HepG2 (cell line): ENCODE results near the gene UQCR10. TPM values are rescaled to one million over a fixed set of nuclear protein-coding genes. Genes with fewer than 3 reads are reported as not detected.

ENCODE experiments used
- MLLT10 ChIP-seq: sonication (generic); formaldehyde crosslinking; IDR thresholded peaks from 2 replicates; pipeline ENCODE4 v1.4.0; 2020; ENCODE audit warnings: missing genetic modification reagents
- POLR2AphosphoS2 ChIP-seq: IDR thresholded peaks from 2 replicates; pipeline ENCODE4 v1.6.1; 2011; ENCODE audit warnings: low read depth, low read length, improper control_type of control experiment
- RBFOX2 ChIP-seq: fragments of 200-400 bp; formaldehyde crosslinking; IDR thresholded peaks from 2 replicates; pipeline ENCODE4 v1.6.1; 2017; ENCODE audit warnings: low read depth, mild to moderate bottlenecking, low read length
- SOX6 ChIP-seq, 2 experiments: fragments of 450-650 bp in 1 of 2; sonication (generic) in 1 of 2; formaldehyde crosslinking in 1 of 2; IDR thresholded peaks; 2 replicates each; pipeline versions ENCODE4 v1.4.0 to v1.6.1; 2017 to 2020; ENCODE audit warnings: antibody characterized with exemption in 1 of 2, mild to moderate bottlenecking in 1 of 2, missing genetic modification reagents in 1 of 2
- TGIF2 ChIP-seq: IDR thresholded peaks from 2 replicates; pipeline ENCODE4 v1.6.1; 2016; ENCODE audit warnings: control low read depth, missing compliant biosample characterization
- YEATS2 ChIP-seq: sonication (generic); formaldehyde crosslinking; IDR thresholded peaks from 2 replicates; pipeline ENCODE4 v1.4.0; 2020; ENCODE audit warnings: missing genetic modification reagents, borderline replicate concordance
- ZNF431 ChIP-seq: sonication (generic); formaldehyde crosslinking; IDR thresholded peaks from 2 replicates; pipeline ENCODE4 v1.9.0; 2022; ENCODE audit warnings: missing genetic modification reagents, low read depth, mild to moderate bottlenecking, borderline replicate concordance
- polyA plus RNA-seq, 8 experiments: library from polyadenylated mRNA; depleted of rRNA in 3 of 8; stranded (reverse) in 7 of 8; unstranded in 1 of 8; fragments of >200 nt; fragmentation: Illumina TruSeq in 4 of 8; extraction: Trizol in 4 of 8; gene quantifications; 2 replicates each; pipeline versions ENCODE4 v1.2.1 to v1.2.3, GENCODE V29; 2011 to 2016; ENCODE audit warnings: low read depth in 4 of 8, missing spikeins in 1 of 8, mixed read lengths in 1 of 8; ENCODE audit not compliant: insufficient read depth in 1 of 8
- total RNA-seq, 5 experiments: library from RNA; depleted of rRNA; stranded (reverse); fragments of >200 nt; fragmentation: Illumina TruSeq; extraction: Trizol; gene quantifications; 2 replicates each; pipeline ENCODE4 v1.2.3, GENCODE V29; 2016; ENCODE audit warnings: low read depth in 1 of 5
- TF ChIP-seq, protein P1 (sequence below): sonication (generic); formaldehyde crosslinking; IDR thresholded peaks from 2 replicates; pipeline ENCODE4 v1.4.0; 2020; ENCODE audit warnings: missing genetic modification reagents, mild to moderate bottlenecking, borderline replicate concordance
- TF ChIP-seq, protein P2 (sequence below): IDR thresholded peaks from 2 replicates; pipeline ENCODE4 v1.6.1; 2012; ENCODE audit warnings: low read depth, low read length, improper control_type of control experiment
- TF ChIP-seq, protein P3 (sequence below): sonication (generic); formaldehyde crosslinking; conservative IDR thresholded peaks from 2 replicates; pipeline ENCODE4 v1.4.0; 2020; ENCODE audit warnings: mild to moderate bottlenecking, missing genetic modification reagents, moderate library complexity
- TF ChIP-seq, protein P4 (sequence below): sonication (generic); formaldehyde crosslinking; conservative IDR thresholded peaks from 2 replicates; pipeline ENCODE4 v1.8.1; 2023; ENCODE audit warnings: missing genetic modification reagents
- TF ChIP-seq, protein P5 (sequence below): IDR thresholded peaks from 2 replicates; pipeline ENCODE4 v1.6.1; 2016

The UQCR10 gene
- total and polyA plus RNA-seq, 2 of the 13 experiments (the other 11 are each of a cell fraction or from before 2014, with no cell fraction given) = 225 to 232 TPM

DNA sequence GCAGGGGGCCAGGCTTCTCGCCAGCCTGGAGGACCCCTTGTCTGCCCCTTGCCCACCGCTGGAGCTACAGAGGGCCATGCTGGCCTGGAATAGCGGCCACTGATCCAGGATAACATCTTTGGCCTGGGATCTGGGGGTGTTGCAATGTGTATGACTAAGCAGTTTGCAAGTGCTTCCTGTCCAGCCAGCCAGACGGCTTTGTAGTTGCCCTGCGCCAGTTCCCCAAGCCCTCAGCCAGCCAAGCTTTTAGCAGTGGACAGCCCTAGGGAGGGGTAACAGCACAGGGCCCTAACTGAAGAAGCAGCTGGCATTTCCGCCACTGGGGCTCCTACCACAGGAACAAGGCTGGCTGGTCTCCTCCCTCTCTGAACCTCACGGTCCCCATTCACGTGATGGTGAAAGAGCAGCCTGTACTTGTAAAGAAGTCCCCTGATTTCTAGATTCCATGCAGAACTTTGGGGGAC is 32.1 kb downstream of the UQCR10 start (continued):
- TF ChIP-seq, protein P1, sequence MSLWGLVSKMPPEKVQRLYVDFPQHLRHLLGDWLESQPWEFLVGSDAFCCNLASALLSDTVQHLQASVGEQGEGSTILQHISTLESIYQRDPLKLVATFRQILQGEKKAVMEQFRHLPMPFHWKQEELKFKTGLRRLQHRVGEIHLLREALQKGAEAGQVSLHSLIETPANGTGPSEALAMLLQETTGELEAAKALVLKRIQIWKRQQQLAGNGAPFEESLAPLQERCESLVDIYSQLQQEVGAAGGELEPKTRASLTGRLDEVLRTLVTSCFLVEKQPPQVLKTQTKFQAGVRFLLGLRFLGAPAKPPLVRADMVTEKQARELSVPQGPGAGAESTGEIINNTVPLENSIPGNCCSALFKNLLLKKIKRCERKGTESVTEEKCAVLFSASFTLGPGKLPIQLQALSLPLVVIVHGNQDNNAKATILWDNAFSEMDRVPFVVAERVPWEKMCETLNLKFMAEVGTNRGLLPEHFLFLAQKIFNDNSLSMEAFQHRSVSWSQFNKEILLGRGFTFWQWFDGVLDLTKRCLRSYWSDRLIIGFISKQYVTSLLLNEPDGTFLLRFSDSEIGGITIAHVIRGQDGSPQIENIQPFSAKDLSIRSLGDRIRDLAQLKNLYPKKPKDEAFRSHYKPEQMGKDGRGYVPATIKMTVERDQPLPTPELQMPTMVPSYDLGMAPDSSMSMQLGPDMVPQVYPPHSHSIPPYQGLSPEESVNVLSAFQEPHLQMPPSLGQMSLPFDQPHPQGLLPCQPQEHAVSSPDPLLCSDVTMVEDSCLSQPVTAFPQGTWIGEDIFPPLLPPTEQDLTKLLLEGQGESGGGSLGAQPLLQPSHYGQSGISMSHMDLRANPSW (CRISPR knock-in tag) = no peak
- no peak for TF ChIP-seq SOX6 (IDR thresholded peaks at IDR 0.05)
- TF ChIP-seq SOX6 (CRISPR knock-in tag; IDR thresholded peaks at IDR 0.05) = peak; percentile 65
- TF ChIP-seq POLR2AphosphoS2 = no peak
- TF ChIP-seq, protein P2, sequence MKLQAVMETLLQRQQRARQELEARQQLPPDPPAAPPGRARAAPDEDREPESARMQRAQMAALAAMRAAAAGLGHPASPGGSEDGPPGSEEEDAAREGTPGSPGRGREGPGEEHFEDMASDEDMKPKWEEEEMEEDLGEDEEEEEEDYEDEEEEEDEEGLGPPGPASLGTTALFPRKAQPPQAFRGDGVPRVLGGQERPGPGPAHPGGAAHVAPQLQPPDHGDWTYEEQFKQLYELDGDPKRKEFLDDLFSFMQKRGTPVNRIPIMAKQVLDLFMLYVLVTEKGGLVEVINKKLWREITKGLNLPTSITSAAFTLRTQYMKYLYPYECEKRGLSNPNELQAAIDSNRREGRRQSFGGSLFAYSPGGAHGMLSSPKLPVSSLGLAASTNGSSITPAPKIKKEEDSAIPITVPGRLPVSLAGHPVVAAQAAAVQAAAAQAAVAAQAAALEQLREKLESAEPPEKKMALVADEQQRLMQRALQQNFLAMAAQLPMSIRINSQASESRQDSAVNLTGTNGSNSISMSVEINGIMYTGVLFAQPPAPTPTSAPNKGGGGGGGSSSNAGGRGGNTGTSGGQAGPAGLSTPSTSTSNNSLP = no peak
- TF ChIP-seq, protein P3, sequence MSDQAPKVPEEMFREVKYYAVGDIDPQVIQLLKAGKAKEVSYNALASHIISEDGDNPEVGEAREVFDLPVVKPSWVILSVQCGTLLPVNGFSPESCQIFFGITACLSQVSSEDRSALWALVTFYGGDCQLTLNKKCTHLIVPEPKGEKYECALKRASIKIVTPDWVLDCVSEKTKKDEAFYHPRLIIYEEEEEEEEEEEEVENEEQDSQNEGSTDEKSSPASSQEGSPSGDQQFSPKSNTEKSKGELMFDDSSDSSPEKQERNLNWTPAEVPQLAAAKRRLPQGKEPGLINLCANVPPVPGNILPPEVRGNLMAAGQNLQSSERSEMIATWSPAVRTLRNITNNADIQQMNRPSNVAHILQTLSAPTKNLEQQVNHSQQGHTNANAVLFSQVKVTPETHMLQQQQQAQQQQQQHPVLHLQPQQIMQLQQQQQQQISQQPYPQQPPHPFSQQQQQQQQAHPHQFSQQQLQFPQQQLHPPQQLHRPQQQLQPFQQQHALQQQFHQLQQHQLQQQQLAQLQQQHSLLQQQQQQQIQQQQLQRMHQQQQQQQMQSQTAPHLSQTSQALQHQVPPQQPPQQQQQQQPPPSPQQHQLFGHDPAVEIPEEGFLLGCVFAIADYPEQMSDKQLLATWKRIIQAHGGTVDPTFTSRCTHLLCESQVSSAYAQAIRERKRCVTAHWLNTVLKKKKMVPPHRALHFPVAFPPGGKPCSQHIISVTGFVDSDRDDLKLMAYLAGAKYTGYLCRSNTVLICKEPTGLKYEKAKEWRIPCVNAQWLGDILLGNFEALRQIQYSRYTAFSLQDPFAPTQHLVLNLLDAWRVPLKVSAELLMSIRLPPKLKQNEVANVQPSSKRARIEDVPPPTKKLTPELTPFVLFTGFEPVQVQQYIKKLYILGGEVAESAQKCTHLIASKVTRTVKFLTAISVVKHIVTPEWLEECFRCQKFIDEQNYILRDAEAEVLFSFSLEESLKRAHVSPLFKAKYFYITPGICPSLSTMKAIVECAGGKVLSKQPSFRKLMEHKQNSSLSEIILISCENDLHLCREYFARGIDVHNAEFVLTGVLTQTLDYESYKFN (CRISPR knock-in tag) = peak; percentile 50; the same call in 1 of the 2 replicates
- TF ChIP-seq TGIF2 = 0 out of 2 replicates have a peak, but pooled peaks have one; percentile 49
- TF ChIP-seq MLLT10 (CRISPR knock-in tag) = no peak
- no peak for TF ChIP-seq RBFOX2
- TF ChIP-seq, protein P4, sequence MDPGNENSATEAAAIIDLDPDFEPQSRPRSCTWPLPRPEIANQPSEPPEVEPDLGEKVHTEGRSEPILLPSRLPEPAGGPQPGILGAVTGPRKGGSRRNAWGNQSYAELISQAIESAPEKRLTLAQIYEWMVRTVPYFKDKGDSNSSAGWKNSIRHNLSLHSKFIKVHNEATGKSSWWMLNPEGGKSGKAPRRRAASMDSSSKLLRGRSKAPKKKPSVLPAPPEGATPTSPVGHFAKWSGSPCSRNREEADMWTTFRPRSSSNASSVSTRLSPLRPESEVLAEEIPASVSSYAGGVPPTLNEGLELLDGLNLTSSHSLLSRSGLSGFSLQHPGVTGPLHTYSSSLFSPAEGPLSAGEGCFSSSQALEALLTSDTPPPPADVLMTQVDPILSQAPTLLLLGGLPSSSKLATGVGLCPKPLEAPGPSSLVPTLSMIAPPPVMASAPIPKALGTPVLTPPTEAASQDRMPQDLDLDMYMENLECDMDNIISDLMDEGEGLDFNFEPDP = no peak
- TF ChIP-seq YEATS2 = peak; percentile 53; the same call in 1 of the 2 replicates
- TF ChIP-seq ZNF431 (CRISPR knock-in tag) = no peak
- TF ChIP-seq, protein P5, sequence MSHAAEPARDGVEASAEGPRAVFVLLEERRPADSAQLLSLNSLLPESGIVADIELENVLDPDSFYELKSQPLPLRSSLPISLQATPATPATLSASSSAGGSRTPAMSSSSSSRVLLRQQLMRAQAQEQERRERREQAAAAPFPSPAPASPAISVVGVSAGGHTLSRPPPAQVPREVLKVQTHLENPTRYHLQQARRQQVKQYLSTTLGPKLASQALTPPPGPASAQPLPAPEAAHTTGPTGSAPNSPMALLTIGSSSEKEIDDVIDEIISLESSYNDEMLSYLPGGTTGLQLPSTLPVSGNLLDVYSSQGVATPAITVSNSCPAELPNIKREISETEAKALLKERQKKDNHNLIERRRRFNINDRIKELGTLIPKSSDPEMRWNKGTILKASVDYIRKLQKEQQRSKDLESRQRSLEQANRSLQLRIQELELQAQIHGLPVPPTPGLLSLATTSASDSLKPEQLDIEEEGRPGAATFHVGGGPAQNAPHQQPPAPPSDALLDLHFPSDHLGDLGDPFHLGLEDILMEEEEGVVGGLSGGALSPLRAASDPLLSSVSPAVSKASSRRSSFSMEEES (CRISPR knock-in tag) = peak; percentile 41; the same call in 1 of the 2 replicates
